ENCODE measurements around the gene VMP1. TPM values are rescaled to one million over a fixed set of nuclear protein-coding genes. Genes with fewer than 3 reads are reported as not detected.

VMP1 gene
- polyA plus RNA-seq, 6 donors from 2014 or later, result 37.2 to 73.1 (median 45.1) TPM

DNA sequence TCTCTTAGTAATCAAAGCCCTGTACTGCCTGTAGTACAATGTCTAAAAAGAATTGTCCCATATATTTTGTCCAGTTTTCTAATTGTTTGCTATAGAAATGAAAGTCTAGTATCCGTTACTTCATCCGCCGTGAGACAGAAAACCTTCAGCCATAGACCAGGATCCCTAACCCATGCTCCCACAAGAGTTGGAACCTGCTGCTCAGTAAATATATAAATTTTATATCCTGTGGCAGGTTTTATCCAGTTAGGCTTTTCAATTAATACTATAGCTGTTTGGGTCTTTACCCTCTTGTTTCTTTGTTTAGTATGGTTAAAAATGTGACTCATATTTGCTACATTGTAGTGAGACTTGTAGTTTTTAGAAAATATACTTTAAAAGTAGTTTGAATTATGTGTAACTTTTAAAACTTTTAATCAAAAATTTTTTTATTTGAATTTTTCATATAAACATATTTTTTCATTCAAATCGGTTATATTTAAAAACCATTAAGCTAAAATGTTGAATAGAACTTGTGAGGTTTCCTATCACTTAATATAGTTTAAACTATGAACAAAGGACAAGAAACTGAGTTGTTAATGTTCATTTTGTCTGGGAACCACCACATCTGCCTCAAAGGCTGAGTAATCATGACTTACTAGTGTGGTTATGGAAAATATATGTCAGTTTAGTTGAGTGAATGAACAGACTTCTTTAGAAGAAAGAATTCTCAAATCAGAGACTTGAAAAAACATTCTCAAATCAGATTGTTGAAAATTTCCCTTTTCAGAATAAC, 54.8 kb downstream of the VMP1 start:
- Mint-ChIP-seq H3K27me3 (no peaks in the 10 kb centered on the region), H3K27ac (no peak overlapping the region), H3K36me3 (peaks cover 14 to 15% of the 10 kb centered on the region in 2 donors)

DNA sequence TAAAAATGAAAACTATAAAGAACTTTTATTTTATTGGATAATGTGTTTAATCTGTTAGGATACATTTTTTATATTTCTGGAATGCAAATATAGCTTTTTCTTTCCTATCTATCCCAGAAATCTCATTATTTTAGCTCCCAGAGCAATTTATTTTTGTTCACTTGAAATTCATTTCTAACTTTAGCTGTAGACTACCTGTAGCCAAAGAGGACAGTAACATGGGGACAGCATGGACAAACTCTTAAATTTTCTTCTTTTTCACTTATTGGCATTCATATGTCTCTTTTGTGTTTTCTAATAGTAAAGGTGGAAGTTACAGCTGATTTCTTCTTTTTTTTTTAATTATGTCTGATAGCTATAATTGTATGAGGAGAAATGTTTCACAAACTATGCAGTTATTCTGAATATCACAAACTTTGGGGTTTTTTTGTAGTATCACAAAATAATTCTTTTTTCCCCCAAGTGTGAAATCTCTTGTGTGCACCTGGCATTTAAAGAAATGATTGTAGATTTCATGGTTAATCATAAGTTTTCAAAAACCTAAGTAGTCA, 55.4 kb downstream of the VMP1 start:
- H3K36me3 Mint-ChIP-seq, result peaks cover 14 to 15% of the 10 kb centered on the region in 2 donors
- DNase-seq (no peak), ATAC-seq (ENCODE audit: low read depth in 2 of 2) (no peak)
- H3K27ac Mint-ChIP-seq, result no peak overlapping the region
- H3K27me3 Mint-ChIP-seq, result no peaks in the 10 kb centered on the region
- no peak overlapping the region for H3K4me3 Mint-ChIP-seq
- H3K4me1 Mint-ChIP-seq, result no peaks in the 10 kb centered on the region
- peaks cover 0 to 7% (median 4%) of the 10 kb centered on the region in 7 donors for H3K9me3 Mint-ChIP-seq

More for the DNA sequence above, 54.8 kb downstream of the VMP1 start:
- DNase-seq (no peak), ATAC-seq (ENCODE audit: low read depth in 2 of 2) (no peak)
- peaks cover 0 to 7% (median 4%) of the 10 kb centered on the region in 7 donors for H3K9me3 Mint-ChIP-seq
- no peaks in the 10 kb centered on the region for H3K4me1 Mint-ChIP-seq
- H3K4me3 Mint-ChIP-seq, result no peak overlapping the region

DNA sequence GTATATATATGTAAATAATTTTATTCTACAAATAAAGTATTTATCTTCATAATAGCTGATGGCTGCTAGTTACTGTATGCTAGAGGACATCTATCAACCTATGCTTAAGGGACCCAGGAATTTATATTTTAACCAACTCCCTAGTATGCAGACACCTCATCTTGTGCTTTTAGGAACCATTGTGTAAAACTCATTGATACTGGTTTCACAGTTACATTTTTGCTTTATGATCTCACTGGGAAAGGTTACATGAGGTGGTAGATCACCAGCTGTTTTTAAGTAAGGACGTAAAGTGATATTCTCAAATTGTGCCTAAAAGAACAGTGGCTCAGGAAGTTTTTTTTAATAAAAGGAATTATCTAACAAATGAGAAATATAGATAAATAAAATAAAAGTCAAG, 56.4 kb downstream of the VMP1 start:
- Mint-ChIP-seq H3K4me1 (no peaks in the 10 kb centered on the region), H3K9me3 (peaks cover 0 to 7% (median 4%) of the 10 kb centered on the region in 7 donors), H3K36me3 (peaks cover 14 to 15% of the 10 kb centered on the region in 2 donors), H3K27ac (no peak overlapping the region), H3K4me3 (no peak overlapping the region), H3K27me3 (no peaks in the 10 kb centered on the region)
- no peak for ATAC-seq (ENCODE audit: low read depth in 2 of 2)
- no peak for DNase-seq

DNA sequence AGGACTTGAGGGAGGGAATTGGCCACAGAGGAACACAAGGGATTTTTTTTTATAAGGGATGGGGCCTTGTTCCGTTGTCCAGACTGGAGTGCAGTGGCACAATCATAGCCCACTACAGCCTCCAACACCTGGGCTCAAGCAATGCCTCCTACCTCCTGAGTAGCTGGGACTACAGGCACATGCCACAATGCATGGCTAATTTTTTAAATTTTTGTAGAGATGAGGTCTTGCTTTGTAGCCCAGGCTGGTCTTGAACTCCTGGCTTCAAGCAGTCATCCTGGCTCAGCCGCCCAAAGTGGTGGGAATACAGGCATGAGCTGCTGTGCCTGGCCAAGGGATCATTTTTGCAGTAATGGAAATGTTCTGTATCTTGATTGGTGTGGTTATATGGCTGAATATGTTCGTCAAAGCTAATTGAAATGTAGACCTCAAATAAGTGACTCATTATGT, 56.9 kb downstream of the VMP1 start:
- H3K27ac Mint-ChIP-seq, result no peak overlapping the region
- ATAC-seq (ENCODE audit: low read depth in 2 of 2) (no peak), DNase-seq (no peak)
- H3K36me3 Mint-ChIP-seq, result peaks cover 13% of the 10 kb centered on the region in 2 donors
- H3K4me3 Mint-ChIP-seq, result no peak overlapping the region
- H3K4me1 Mint-ChIP-seq, result no peaks in the 10 kb centered on the region
- H3K27me3 Mint-ChIP-seq, result no peaks in the 10 kb centered on the region
- peaks cover 0 to 6% (median 3%) of the 10 kb centered on the region in 7 donors for H3K9me3 Mint-ChIP-seq

DNA sequence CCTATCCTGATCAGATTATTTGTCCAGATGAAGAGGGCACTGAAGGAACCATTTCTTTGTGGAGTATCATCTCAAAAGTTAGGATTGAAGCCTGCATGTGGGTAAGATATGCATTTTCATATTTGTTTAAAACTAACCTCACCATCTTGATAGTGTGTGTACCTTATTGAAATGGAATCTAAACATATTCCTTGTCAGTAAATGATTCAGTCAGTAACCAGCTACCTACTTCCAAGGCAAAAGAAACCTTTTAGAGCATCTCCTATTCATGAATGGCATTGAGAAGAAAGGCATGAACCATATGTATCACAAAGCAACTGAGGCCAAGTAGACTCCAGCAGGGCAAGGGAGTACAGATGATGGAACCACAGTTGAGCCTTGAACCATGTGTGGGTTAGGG, 57.6 kb downstream of the VMP1 start:
- Mint-ChIP-seq H3K27me3 (no peaks in the 10 kb centered on the region), H3K4me1 (no peaks in the 10 kb centered on the region), H3K36me3 (peaks cover 7% of the 10 kb centered on the region in 2 donors), H3K27ac (no peak overlapping the region), H3K9me3 (no peaks in the 10 kb centered on the region), H3K4me3 (no peak overlapping the region)
- no peak for DNase-seq
- ATAC-seq (ENCODE audit: low read depth in 2 of 2), result no peak

DNA sequence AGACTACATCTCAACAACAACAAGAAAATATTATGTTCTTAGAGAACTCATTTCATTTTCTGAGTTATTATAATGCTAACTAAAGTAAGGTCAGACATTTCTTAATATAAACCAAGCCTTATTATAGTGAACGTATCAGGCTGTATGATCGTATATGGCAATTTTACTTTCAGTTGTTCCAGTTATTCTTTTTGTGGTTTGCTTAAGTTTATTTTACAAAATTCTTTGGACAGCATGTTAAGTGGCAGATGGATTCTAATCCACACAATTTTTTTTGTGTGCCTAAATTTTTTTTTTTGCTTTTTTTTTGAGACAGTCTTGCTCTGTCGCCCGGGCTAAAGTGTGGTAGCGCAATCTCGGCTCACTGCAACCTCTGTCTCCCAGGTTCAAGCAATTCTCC, 59.0 kb downstream of the VMP1 start:
- H3K27me3 Mint-ChIP-seq, result no peaks in the 10 kb centered on the region
- ATAC-seq (ENCODE audit: low read depth in 2 of 2) (no peak), DNase-seq (no peak)
- H3K4me3 Mint-ChIP-seq, result no peak overlapping the region
- no peaks in the 10 kb centered on the region for H3K9me3 Mint-ChIP-seq
- peaks cover 7% of the 10 kb centered on the region in 2 donors for H3K36me3 Mint-ChIP-seq
- no peak overlapping the region for H3K27ac Mint-ChIP-seq
- H3K4me1 Mint-ChIP-seq, result no peaks in the 10 kb centered on the region

DNA sequence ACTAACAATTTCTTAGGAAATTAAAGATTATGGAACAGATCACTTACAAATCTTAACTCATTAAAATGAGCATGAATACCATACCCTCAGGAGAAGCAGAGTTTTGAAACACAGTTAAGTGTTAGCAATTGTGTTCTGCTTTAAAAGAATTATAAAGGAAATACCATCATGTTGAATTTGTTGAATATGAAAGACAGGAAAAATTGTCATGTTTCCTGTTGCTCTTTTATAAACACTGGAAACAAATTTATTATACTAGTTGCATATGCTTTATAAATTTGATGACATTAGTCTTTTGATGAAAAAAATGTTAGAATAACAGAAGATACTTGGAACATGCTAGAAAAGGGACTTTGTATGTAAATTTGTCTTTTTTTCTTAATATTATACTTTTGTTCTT, 59.7 kb downstream of the VMP1 start:
- no peaks in the 10 kb centered on the region for H3K27me3 Mint-ChIP-seq
- ATAC-seq (ENCODE audit: low read depth in 2 of 2), result no peak
- H3K27ac Mint-ChIP-seq, result no peak overlapping the region
- H3K36me3 Mint-ChIP-seq, result peaks cover 7% of the 10 kb centered on the region in 2 donors
- H3K4me3 Mint-ChIP-seq, result no peak overlapping the region
- DNase-seq, result no peak
- no peaks in the 10 kb centered on the region for H3K4me1 Mint-ChIP-seq
- H3K9me3 Mint-ChIP-seq, result no peaks in the 10 kb centered on the region

DNA sequence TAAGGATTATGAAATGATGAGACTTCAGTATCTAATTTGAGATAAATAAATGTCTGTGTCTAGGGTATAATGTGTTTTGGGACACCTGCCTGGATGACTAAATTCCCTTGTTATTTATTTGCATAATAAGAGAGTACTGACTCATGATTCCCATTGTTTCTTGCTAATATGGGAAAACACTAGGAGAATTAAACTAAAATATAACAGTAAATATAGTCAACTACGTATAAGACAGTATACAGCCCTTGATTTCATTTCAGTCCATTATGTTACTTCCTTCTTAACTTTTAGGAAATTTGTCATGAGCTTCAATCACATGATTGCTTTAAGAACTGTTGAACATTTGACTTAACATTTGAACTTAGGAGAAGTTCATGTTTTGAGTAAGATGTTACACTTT, 62.4 kb downstream of the VMP1 start:
- Mint-ChIP-seq H3K27ac (peak overlapping the region in 1 of 6 donors; percentile 11), H3K4me1 (no peaks in the 10 kb centered on the region), H3K4me3 (no peak overlapping the region), H3K9me3 (no peaks in the 10 kb centered on the region), H3K27me3 (no peaks in the 10 kb centered on the region), H3K36me3 (peaks cover 7% of the 10 kb centered on the region in 2 donors)
- DNase-seq (no peak), ATAC-seq (ENCODE audit: low read depth in 2 of 2) (no peak)

DNA sequence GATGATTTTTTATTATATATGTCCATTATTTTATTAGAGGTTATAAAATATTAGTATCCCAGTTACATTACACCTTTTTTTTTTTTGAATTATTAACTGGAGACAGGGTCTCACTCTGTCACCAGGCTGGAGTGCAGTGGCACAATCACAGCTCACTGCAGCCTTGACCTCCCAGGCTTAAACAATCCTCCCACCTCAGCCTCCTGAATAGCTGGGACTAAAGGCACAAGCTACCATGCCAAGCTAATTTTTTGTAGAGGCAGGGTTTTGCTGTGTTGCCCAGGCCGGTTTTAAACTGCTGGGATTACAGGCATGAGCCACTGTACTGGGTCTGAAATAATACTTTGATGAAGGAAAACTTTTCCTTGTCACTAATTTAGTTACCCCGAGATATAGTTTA, 63.6 kb downstream of the VMP1 start:
- Mint-ChIP-seq H3K4me3 (no peak overlapping the region), H3K27me3 (no peaks in the 10 kb centered on the region), H3K4me1 (no peaks in the 10 kb centered on the region), H3K9me3 (no peaks in the 10 kb centered on the region), H3K27ac (peak overlapping the region in 1 of 6 donors; percentile 33), H3K36me3 (no peaks in the 10 kb centered on the region)
- ATAC-seq (ENCODE audit: low read depth in 2 of 2) (no peak), DNase-seq (no peak)

DNA sequence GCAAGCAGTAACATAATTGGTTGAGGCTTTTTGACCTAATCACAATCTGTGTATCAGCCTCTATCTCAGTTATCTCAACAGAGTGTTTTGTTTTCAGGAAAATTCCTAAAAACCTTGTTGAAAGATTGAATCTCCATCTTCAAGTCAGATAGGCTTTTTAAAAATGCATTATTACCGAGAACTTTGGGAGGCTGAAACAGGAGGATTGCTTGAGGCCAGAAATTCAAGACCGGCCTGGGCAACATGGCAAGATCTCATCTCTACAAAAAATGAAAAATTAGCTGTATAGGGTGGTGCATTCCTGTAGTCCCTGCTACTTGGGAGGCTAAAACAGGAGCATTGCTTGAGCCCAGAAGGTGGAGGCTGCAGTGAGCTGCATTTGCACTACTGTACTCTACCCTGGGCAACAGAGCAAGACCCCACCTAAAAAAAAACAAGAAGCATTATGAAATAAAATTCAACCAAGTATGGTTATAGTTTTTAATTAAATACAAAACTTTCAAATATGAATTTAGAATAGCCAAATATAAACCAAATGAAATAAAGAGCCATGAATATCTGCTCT, 68.4 kb downstream of the VMP1 start:
- no peak overlapping the region for H3K27ac Mint-ChIP-seq
- H3K4me3 Mint-ChIP-seq, result no peak overlapping the region
- H3K27me3 Mint-ChIP-seq, result no peaks in the 10 kb centered on the region
- ATAC-seq (ENCODE audit: low read depth in 2 of 2) (no peak), DNase-seq (no peak)
- H3K9me3 Mint-ChIP-seq, result peaks cover 0 to 7% (median 4%) of the 10 kb centered on the region in 7 donors
- H3K4me1 Mint-ChIP-seq, result peaks cover 0 to 7% (median 0%) of the 10 kb centered on the region in 3 donors
- peaks cover 10 to 16% of the 10 kb centered on the region in 2 donors for H3K36me3 Mint-ChIP-seq

DNA sequence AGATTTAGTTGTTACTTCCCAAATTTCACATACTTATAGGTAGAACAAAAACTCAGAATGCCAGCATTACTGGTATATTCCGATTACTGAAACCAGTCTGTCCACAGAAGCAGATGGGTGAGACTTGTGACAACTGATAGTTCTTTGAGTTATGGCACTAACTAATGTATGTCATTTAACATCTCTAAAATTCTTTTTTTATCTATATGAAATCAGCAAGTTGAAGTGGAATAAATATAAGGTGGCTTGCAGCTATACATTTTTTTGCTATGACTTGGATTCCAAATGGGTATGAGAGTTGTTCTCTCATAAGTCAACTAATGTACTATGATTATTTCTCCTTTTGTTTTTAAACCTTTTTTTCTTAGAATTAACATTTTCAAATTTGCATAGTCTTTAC, 69.1 kb downstream of the VMP1 start:
- H3K27ac Mint-ChIP-seq, result no peak overlapping the region
- DNase-seq (no peak), ATAC-seq (ENCODE audit: low read depth in 2 of 2) (no peak)
- H3K36me3 Mint-ChIP-seq, result peaks cover 10 to 16% of the 10 kb centered on the region in 2 donors
- no peaks in the 10 kb centered on the region for H3K27me3 Mint-ChIP-seq
- peaks cover 0 to 7% (median 4%) of the 10 kb centered on the region in 7 donors for H3K9me3 Mint-ChIP-seq
- no peak overlapping the region for H3K4me3 Mint-ChIP-seq
- H3K4me1 Mint-ChIP-seq, result peaks cover 0 to 7% (median 0%) of the 10 kb centered on the region in 3 donors

DNA sequence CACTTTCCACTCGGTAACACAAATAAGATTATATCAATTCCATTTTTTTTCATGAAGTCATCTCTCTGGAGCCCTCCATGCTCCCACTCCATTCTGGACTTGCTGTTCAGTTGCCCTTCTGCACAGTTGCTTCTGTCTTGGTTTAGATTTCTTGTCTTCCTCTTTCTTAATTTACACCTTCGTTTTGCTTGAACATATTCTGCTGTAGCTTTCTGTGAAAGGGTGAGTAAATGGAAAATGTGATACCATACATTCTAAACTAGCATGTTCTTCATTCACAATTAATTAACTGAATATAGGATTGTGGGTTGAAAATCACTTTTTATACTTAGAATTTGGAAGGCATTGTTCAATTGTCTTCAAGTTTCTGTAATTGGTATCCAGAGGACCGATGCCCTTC, 69.6 kb downstream of the VMP1 start:
- Mint-ChIP-seq H3K4me1 (peaks cover 0 to 7% (median 0%) of the 10 kb centered on the region in 3 donors), H3K9me3 (peaks cover 0 to 7% (median 4%) of the 10 kb centered on the region in 7 donors), H3K27ac (peak overlapping the region in 1 of 6 donors; percentile 57), H3K36me3 (peaks cover 10 to 16% of the 10 kb centered on the region in 2 donors), H3K4me3 (no peak overlapping the region), H3K27me3 (no peaks in the 10 kb centered on the region)
- no peak for ATAC-seq (ENCODE audit: low read depth in 2 of 2)
- no peak for DNase-seq

DNA sequence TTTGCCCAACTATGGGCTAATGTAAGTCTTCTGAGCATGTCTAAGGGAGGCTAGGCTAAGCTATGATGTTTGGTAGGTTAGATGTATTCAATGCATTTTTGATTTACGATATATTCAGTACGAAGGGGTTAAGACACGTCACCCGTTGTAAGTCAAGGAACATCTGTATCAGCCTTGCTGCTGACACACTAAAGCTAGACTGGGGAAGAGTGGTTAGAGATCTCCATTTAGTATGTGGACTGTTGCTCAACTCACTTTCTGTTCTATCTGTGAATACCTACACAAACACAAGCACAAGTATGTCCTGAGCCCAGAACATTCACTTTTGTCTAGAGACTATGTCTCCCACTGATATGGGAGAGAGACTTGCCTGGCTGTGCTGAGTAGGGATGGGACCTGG, 71.5 kb downstream of the VMP1 start:
- peaks cover 0 to 7% (median 4%) of the 10 kb centered on the region in 7 donors for H3K9me3 Mint-ChIP-seq
- H3K27ac Mint-ChIP-seq, result peak overlapping the region in 3 of 6 donors; percentile 12 to 39 (median 39)
- DNase-seq, result no peak
- H3K27me3 Mint-ChIP-seq, result no peaks in the 10 kb centered on the region
- ATAC-seq (ENCODE audit: low read depth in 2 of 2), result no peak
- H3K4me1 Mint-ChIP-seq, result peaks cover 9 to 21% (median 10%) of the 10 kb centered on the region in 3 donors
- H3K36me3 Mint-ChIP-seq, result peaks cover 10 to 16% of the 10 kb centered on the region in 2 donors
- H3K4me3 Mint-ChIP-seq, result no peak overlapping the region

DNA sequence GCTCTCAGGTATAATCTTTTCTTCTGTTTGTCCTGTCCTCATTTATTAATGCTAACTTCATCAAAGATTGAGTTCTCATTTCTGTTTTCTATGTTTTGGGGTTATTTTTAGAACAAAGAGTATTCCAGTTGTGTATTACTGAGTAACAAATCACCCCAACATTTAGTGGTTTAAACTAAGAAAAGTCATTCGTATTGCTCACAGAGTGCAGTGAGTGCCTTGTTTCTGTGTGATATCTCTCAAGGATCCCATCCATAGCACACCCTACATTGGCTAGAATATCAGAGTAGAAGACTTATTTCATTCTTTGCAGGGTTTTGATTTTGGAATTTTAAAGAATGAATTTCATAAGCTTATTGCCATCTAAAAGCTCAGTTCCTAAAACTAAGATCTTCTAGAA, 72.1 kb downstream of the VMP1 start:
- Mint-ChIP-seq H3K4me3 (no peak overlapping the region), H3K27ac (peak overlapping the region in 1 of 6 donors; percentile 64), H3K4me1 (peaks cover 14 to 26% (median 16%) of the 10 kb centered on the region in 3 donors), H3K27me3 (no peaks in the 10 kb centered on the region), H3K9me3 (peaks cover 0 to 7% (median 4%) of the 10 kb centered on the region in 7 donors), H3K36me3 (peaks cover 10 to 16% of the 10 kb centered on the region in 2 donors)
- DNase-seq (no peak), ATAC-seq (ENCODE audit: low read depth in 2 of 2) (no peak)
